NCI-H2227 (cell line): Measurements from ENCODE around the gene TBK1.

Experiments used
- DNase-seq: peaks from one replicate; lab custom pipeline; 2025; ENCODE audit not compliant: unreplicated experiment; lab: John Stamatoyannopoulos, UW

Gene TBK1

DNA sequence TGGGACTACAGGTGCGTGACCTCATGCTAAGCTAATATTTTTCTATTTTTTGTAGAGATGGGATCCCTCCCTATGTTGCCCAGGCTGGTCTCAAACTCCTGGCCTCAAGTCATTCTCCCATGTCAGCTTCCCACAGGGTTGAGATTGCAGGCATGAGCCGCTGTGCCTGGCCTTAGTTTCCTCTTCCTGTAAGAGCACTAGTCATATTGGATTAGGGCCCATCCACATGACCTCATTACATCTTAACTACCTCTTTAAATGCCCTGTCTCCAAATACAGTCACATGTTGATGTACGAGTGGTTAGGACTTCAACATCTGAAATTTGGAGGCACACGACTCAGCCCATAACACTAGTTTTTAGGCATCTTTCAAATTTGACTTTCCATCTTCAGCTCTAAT lies 86.2 kb downstream of the TBK1 start:
- DNase-seq: no peak

- DNase-seq: peak; percentile 31
These were observed 90.6 kb downstream of the TBK1 start for GRCh38 chr12:64542409-64543047.

- no peak for DNase-seq
These were observed 92.6 kb downstream of the TBK1 start for GRCh38 chr12:64544371-64545080.

DNA sequence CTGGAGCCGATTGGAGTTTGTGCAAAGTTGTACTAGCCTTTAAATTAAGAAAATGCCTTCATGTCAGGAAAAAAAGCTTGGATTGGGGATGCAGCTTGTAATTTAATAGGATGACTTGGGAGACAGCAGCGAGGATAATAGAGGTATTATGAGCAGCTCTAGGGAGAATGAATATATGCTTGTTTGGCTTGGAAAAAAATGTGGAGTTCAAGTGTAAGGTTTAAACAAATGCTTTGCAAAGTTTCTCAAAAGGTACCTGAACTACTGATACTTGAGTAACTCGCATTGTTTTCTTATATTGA lies 93.1 kb downstream of the TBK1 start:
- no peak for DNase-seq

DNA sequence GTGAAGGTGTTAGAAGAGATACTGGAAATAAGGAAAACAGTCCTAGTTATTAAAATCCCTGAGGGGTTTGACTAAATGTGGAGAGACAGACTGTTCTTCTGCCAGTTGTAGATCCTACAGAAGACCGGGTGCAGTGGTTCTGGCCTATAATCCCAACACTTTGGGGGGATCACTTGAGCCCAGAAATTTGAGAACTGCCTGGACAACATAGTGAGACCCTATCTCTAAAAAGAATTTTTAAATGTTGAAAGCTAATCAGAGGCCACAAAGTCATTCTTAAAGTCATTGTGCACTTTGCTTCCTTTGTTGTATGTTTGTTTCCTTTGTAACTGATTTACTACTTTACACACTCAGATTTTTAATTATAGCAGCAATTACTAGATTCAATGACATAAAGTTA lies 97.2 kb downstream of the TBK1 start:
- no peak for DNase-seq

DNA sequence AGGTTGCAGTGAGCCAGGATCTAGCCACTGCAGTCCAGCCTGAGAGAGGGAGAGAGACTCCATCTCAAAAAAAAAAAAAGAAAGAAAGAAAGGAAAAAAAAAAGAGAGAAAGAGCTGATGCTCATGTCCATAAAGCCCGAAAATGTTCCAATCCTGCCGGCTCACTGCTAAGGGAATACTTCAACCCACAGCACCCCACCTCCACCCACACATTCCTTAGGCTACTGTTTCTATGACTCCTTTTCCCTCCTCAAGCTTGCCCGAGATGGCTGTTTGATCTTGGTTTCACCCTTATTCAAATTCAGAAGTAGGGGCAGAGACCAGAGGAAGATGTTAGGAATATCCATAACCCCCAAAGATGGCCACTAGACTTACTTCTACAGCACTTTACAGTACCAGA lies 98.8 kb downstream of the TBK1 start:
- DNase-seq: no peak

DNA sequence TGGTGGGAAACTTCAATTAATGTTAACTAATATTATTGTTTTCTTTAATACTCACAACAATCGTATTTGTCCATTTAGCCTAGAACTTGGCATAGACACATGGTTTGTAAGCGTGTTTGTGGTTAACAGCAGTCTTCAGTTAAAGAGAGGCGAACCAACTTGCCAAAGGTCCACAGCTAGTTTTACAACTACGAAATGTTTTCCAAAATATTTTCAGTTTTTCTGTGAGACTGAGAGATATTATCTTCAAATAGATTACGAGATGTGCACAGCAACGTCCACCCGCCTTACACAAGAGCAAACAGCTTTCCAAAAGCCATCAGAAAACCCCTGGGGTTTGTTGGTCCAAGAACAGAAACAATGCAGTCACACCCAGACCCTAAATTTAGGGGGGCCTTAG lies 99.8 kb downstream of the TBK1 start:
- no peak for DNase-seq
